GM10248 (cell line): ENCODE measurements around the gene TUBA1A.
"Not testable (repeated sequence)": the region's sequence is repeated elsewhere in the genome, so short reads cannot be mapped to it uniquely, and the experiment has no call there.

Experiments used
- CTCF ChIA-PET: fragments of 300-600 bp; sonication (Branson Sonifier 250); formaldehyde crosslinking; extraction: SDS; loops from one replicate; lab custom pipeline; 2021; ENCODE audit warnings: antibody characterized with exemption; lab: Yijun Ruan, JAX
- POLR2A ChIA-PET: fragments of 350-650 bp; sonication (Branson Sonifier 250); formaldehyde crosslinking; extraction: SDS; loops from one replicate; lab custom pipeline; 2020; ENCODE audit warnings: antibody characterized with exemption; lab: Yijun Ruan, JAX
- DNase-seq: peaks from one replicate; pipeline ENCODE4 v3.0.0; 2012; ENCODE audit errors: extremely low spot score
- TF ChIP-seq, protein P1 (sequence below): IDR thresholded peaks from 2 replicates; pipeline ENCODE4 v1.5.1; 2012; ENCODE audit warnings: mild to moderate bottlenecking, low read depth; ENCODE audit errors: extremely low read depth, missing control alignments, control extremely low read depth

Gene TUBA1A

DNA sequence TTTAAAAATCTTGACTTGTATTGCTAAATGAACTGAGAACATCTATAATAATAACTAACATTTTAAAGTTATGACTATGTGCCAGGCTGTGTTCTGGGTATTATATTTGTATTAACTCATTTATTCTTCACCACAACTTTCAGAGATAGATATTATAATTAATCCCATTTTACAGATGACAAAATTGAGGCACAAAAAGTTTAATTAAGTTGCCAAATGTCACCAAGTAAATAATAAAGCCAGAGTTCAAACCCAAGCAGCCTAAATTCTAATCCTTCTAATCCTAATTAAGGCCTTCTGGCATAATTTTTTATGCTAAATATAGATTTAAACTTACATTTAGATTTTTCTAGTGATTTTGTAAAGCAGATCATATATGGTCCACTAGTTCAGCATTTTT, 17.5 kb upstream of the TUBA1A start:
- ChIA-PET CTCF (no interaction called here), POLR2A (no interaction called here)
- no peak for DNase-seq
- TF ChIP-seq, protein P1, sequence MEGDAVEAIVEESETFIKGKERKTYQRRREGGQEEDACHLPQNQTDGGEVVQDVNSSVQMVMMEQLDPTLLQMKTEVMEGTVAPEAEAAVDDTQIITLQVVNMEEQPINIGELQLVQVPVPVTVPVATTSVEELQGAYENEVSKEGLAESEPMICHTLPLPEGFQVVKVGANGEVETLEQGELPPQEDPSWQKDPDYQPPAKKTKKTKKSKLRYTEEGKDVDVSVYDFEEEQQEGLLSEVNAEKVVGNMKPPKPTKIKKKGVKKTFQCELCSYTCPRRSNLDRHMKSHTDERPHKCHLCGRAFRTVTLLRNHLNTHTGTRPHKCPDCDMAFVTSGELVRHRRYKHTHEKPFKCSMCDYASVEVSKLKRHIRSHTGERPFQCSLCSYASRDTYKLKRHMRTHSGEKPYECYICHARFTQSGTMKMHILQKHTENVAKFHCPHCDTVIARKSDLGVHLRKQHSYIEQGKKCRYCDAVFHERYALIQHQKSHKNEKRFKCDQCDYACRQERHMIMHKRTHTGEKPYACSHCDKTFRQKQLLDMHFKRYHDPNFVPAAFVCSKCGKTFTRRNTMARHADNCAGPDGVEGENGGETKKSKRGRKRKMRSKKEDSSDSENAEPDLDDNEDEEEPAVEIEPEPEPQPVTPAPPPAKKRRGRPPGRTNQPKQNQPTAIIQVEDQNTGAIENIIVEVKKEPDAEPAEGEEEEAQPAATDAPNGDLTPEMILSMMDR = no peak

DNA sequence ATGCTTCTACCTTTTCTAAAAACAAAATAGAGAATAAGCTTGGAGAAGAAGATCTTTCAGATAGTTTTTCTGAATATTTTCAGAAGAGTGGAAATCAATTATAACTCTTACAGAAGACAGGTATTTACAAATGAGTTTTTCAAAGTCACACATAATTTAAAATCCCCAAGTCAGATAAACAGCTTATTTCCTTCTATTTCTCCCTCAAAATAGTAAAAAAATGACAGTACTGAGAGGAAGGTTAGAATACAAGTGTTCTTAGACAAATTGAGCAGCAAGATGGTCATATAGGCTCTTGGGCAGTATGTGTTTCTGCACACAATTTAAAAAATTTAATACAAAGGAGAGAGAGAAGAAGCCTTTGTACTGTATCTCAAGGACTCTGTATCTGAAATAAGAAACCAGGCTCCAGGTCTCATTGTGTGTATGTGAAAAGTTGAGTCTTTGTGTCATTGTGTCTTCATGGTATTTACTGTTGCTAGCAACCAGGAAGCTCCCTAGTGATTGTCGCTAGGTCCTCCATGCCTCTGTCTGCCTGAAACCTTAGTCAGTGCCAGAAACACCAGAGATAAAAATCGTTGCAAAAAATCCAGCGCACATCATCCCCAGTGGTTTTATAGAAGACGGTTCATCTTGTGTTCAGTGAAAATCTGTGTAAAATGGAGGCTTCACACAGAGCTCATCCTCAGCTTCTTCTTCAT, 12.9 kb upstream of the TUBA1A start:
- no peak for DNase-seq
- TF ChIP-seq, protein P1 = no peak
- ChIA-PET POLR2A (interaction anchor here (1.2 kb wide), 1 partner anchor 64 kb away, joined by 3 read pairs; the partner anchor contains the start of gene TUBA1C), CTCF (interaction anchor here (1.4 to 2.0 kb wide), 3 partner anchors 71 to 114 kb away, joined by 3 to 5 read pairs (median 5); no protein-coding TSS in a partner anchor)

DNA sequence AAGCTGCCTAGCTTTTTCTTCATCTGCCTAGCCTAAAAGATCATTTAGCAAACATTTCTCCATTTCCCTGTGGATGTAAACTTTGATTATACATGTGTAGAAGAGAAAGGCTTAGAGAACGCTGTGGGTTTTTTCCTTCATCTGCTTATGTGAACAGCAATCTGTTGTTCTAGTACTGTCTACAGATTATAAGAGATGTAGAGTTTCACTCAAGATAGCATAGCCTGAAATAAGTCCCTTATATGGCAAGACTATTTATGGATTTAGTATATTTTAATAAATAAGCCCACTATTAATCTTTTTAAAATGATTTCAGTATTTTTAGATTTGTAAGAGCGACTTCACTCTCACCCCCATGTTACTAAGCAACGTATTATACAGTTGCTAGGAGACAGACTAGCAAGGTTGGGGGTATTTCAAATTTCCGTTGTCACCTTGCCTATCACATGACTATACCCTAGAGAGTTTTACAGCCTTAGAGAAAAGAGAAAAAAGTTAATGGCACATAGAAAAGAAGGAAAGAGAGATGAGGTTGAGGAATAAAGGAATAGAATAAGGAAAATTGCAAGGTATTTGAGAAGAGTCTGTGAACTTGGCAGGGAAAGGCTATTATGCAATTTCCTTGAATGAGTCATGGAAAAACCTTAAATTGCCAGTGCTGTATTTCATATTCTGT, 12.2 kb upstream of the TUBA1A start:
- DNase-seq = peak; percentile 58
- TF ChIP-seq, protein P1 = no peak
- ChIA-PET CTCF (interaction anchor here (1.4 to 2.0 kb wide), 2 partner anchors 109 to 113 kb away, joined by 3 to 5 read pairs; no protein-coding TSS in a partner anchor), POLR2A (interaction anchor here (1.2 kb wide), 1 partner anchor 64 kb away, joined by 3 read pairs; the partner anchor contains the start of gene TUBA1C)

DNA sequence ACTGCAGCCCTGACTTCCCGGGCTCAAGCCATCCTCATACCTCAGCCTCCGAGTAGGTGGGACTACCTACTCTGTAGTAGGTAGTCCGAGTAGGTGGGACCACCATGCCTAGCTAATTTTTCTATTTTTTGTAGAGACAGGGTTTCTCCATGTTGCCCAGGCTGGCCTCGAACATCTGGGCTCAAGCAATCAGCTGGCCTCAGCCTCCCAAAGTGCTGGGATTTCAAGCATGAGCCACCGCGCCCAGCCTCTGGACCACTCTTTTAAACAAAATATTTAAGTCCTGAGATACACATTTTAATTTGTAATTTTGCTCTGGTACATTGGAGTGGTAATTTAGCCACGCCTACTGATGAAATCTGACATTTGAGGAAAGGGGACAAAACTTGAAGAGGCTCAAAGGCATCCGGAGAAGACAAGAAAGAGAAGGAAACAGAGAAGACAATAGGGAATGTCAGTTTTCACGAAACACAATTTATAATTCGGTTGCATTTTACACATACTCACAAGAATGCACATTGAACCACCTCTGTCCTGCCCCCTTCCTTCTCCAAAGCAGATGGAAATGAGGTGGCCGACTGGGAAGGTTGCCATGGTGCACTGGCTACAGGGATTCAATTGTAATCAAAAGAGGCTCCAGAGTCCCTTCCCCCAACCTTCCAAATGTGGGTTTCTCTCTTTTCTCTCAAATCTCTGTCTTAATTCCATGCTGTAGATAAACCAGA, 9.7 kb upstream of the TUBA1A start:
- no peak for DNase-seq
- POLR2A ChIA-PET = interaction anchor here (0.6 to 1.0 kb wide), 2 partner anchors 68 to 358 kb away, joined by 3 to 5 read pairs; no protein-coding TSS in a partner anchor
- TF ChIP-seq, protein P1 = no peak
- CTCF ChIA-PET = no interaction called here

DNA sequence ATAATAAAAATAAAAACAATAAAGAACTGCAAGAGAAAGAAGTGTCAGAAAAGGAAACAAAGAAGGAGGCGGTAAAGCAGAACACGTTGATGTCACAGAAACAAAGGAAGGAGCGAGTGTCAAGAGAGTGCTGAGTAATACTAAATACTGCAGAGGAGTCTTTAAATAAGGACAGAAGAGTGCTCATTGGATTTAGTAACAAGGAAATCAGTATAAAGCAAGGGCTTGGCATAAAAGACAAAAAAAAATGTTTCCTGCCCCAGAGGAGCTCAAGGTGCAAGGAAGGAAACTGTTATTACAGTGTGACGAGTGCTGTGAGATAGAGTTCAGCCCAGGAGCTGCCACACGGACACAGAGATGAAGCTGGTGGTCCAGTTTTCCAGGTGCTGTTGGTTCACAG, 8.4 kb upstream of the TUBA1A start:
- no peak for DNase-seq
- CTCF ChIA-PET = interaction anchor here (0.9 to 2.1 kb wide), 3 partner anchors 11 to 38 kb away, joined by 3 to 6 read pairs (median 4); no protein-coding TSS in a partner anchor
- TF ChIP-seq, protein P1 = no peak
- POLR2A ChIA-PET = interaction anchor here (1.0 kb wide), 1 partner anchor 67 kb away, joined by 3 read pairs; no protein-coding TSS in a partner anchor

DNA sequence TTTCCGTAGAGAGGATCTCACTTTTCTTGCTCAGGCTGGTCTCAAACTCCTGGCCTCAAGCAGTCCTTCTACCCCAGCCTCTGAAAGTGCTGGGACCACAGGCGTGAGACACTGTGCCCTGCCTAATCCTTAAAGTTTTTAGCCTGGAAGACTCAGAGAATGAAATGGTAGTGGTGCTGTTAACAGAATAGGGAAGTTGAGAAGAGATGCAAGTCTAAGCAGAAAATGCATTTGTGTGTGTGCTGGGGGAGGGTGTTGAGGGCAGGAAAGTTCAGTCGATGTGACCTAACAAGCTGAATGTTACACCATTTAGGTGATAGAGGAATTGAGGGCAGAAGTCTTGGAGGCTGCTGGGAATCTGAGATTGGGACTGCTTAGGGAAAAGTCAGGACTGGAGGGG, 6.9 kb upstream of the TUBA1A start:
- DNase-seq = no peak
- POLR2A ChIA-PET = no interaction called here
- TF ChIP-seq, protein P1 = no peak
- CTCF ChIA-PET = interaction anchor here (2.1 kb wide), 1 partner anchor 40 kb away, joined by 6 read pairs; no protein-coding TSS in a partner anchor

DNA sequence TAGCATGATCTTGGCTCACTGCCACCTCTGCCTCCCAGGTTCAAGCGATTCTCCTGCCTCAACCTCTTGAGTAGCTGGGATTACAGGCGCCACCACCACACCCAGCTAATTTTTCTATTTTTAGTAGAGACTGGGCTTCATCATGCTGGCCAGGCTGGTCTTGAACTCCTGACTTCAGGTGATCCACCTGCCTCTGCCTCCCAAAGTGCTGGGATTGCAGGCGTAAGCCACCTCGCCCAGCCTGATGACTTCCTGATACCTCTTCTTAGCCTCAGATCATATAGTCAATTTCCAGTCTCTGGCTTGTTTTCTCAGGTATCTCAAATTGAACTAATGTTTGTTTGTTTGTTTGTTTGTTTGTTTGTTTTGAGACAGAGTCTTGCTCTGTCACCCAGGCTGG, 4.9 kb upstream of the TUBA1A start:
- DNase-seq, POLR2A ChIA-PET, CTCF ChIA-PET: not testable (repeated sequence)

DNA sequence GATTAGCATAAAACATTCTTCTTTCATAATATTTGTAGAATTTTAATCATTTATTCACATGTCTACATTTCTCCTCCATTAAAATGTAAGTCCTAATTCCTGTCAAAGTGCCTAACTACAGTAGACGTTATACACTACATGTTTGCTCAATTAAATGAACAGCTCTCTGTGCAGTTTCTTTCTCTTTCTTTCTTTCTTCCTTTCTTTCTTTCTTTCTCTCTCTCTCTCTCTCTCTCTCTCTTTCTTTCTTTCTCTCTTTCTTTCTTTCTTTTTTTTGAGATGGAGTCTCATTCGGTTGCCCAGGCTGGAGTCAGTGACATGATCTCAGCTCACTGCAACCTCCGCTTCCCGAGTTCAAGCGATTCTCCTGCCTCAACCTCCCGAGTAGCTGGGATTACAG, 2.6 kb upstream of the TUBA1A start:
- CTCF ChIA-PET, POLR2A ChIA-PET, DNase-seq: not testable (repeated sequence)
